ENCODE measurements around the gene NR2C1.
"Not testable (repeated sequence)": the region's sequence is repeated elsewhere in the genome, so short reads cannot be mapped to it uniquely, and the experiment has no call there.

Gene NR2C1

DNA sequence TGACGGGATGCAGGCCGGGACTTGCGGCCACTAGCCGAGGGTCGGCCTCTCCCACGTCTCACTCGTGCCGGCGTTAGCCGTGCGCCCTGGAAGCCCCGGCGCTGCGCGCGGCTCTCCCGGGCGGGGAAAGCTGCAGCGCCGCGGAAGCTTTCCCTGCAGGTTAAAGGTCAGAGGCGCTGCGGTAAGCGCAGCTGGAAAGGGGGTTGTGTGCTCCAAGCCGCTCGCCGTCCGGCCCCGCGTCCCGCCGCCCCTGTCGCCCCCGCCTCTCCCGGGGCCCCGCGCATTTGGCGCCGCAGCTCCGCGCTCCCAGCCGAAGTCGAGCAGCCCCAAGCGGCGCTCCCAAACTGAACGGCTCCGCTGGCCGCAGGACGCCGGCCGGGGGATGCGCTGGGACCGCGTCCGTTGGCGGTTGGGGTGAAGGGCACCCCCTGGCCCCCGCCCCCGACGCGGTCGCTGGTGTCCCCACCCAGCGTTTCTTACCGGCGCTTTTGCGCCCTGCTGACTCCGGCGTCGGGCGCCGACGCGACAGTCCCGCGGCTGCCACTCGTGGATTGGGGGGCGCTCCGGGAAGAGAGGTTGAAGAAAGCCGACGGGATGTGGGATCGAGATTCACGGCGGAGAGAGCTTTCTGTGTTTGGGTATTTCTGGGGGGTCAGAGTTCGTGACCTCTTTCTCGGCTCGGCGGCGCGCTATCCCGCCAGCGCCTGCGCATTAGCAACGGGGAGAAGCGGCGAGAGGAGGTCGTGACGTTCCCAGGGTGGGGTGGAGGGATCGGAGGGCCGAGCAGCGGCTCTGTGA, at the start of gene NR2C1:
Gene NR2C1 (minus strand): TSS at position 719 of the 798 bp plus-strand sequence. CDS start 6,234 bp downstream, outside the sequence.
- FAIRE-seq, result no peak

DNA sequence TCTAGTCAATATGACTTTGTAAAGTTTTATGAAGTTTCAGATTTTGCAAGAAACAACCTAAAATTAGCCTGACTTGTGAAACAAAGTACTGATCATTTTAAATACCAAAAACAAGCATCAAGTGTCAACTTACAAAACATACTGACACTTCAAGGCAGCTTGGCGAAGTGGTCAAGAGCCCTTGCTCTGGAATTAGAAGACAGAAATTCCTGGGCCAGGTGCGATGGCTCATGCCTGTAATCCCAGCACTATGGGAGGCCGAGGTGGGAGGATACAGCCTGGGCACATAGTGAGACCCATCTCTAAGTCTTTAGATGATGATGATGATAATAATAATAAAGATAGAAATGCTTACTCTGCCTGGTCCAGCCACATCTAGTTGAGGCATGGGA, 45.4 kb upstream of the NR2C1 start:
- no peak for FAIRE-seq

More for the DNA sequence above, at the start of gene NR2C1:
- DNase-seq (ENCODE audit: low spot score), result peak; percentile 96

DNA sequence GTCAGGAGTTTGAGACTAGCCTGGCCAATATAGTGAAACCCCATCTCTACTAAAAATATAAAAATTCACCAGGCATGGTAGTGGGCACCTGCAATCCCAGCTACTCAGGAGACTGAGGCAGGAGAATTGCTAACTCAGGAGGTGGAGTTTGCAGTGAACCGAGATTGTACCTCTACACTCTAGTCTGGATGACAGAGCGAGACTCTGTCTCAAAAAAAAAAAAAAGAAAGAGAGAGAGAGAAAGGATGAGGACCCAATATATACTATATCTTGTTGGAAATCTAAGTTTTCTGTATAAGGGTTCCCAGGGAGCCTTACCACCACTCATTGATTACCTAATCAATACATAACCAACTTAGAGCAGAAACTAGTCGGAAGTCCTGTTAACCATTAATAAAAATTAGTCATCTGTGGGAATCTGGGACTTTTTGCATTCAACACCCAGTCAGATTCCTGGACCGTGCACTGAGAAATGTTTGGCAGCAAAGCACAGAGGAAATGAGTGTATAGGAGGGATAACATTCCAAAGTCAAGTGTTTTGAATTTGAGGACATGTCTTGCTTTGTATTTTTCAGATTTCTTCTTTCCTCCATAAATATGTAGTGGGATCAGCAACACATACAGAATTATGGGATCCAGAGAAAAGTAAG, 44.8 kb upstream of the NR2C1 start:
- FAIRE-seq (no peak), DNase-seq (ENCODE audit: low spot score) (peak; percentile 26)

More for the DNA sequence above, 45.4 kb upstream of the NR2C1 start:
- DNase-seq (ENCODE audit: low spot score), result no peak

DNA sequence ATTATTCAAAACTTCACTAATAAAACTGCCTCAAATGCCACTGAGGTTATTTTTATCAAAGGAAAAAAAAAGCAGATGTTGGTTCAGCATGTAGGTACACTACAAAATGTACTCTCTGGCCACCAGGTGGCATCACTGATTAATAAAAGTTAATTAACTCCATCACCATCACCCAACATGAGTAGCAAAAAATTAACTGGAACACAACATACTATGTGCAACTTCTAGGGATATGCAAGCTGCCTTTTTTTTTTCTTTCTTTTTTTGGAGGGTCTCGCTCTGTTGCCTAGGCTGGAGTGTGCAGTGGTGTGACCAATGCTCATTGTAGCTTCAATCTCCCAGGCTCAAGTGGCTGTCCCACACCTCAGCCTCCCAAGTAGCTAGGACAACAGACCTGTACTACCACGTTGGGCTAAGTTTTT, 43.8 kb upstream of the NR2C1 start:
- FAIRE-seq (no peak), DNase-seq (ENCODE audit: low spot score) (peak; percentile 25)

DNA sequence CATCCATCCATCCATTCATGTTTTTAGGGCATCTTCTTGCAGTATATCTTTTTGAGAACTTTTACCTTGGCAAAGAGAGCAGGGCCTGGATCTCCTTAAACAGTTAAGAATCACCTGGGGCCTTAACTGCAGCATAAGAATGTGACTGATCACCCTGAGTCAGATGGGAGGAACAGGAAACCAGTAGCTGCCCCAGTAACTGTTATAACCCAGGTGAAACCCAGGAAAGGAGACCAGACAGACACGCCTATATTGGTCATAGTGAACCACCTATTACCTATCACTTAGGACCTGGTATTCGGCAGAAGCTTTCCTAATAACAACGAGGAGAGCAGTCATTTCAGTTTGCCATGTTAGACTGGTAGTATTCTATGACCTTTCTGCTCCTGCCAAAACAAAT, 43.4 kb upstream of the NR2C1 start:
- DNase-seq (ENCODE audit: low spot score), result peak; percentile 18
- no peak for FAIRE-seq

DNA sequence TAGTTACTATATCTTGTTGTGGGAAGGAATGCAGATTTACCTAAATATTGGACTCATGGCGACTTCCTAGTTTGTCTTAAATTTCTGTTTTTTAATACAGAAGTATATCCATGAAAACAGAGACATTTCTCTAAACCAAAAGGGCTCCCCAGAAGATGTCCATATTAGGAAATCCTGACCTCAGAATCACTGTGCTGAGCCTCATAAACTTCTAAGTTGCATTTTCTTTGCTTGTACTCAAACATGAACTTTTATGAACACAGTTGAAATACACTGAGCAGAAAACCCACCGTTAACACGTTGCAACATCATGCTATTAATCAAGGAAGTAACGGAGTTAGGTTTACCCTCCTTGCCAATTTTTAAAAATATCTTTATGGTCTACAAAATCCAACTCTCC, 42.9 kb upstream of the NR2C1 start:
- FAIRE-seq, result no peak
- DNase-seq (ENCODE audit: low spot score), result no peak

DNA sequence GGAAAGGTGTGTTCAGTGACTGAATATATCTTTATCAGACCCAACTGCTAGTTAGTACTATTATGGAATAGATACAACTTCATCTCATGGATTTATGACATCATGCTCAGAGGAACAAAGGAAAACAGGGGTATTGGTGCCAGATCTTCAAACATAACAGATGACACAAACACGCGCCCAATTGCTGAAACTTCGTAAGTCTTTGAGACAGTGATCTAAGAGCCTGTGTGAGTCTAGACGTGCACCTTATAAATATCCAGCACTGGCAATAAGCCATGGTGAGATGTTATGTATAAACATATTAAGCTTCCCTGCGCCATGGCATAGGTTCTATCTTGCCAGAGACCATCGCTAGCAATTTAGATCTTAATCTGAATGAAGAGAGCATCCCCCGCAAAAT, 42.2 kb upstream of the NR2C1 start:
- DNase-seq (ENCODE audit: low spot score), result no peak
- no peak for FAIRE-seq

DNA sequence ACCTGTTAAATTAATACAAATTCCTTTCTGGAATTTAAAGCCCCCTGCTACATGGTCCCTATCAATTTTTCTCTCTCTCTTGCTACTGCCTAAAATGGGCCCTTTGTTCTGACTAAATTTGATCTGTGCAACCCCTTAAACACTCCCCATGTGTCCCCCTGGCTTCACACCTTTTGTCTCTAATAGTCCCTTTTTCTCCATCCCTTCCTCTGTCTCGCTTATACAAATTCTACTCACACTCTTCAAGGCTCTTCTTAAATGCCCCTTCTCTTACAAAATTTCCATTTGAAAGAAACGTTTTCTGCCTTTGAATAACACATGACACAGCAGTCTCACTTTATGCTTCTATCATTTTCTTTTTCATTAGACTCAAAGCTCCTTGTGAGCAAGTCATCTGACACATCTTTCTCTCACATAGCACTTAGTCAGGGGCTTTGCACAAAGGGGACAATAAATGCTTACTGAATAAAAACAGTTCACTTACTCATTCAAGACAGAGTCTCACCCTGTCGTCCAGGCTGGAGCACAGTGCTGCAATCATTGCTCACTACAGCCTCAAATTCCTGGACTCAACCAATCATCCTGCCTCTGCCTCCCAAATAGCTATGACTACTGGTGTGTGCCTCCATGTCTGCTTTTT, 41.5 kb upstream of the NR2C1 start:
- no peak for FAIRE-seq
- DNase-seq (ENCODE audit: low spot score), result no peak

DNA sequence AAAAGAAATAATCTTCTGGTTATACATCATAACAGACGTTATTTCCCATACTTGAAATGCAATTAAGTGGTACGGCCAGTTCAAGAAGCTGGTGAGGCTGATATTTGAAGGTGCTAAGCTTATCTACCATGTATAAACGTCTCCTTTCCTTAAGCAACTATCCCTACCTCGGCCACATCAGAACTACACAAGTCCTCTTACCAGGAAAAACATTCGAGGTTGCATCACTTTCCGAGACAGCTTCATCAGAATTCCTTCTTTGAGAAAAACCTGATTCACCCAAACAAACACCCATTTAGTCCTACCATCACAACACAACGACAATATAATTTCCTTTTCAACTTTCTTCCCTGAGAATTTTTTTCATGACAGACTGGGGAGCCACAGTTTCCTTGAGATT, 33.9 kb upstream of the NR2C1 start:
- no peak for DNase-seq (ENCODE audit: low spot score)
- FAIRE-seq, result no peak

DNA sequence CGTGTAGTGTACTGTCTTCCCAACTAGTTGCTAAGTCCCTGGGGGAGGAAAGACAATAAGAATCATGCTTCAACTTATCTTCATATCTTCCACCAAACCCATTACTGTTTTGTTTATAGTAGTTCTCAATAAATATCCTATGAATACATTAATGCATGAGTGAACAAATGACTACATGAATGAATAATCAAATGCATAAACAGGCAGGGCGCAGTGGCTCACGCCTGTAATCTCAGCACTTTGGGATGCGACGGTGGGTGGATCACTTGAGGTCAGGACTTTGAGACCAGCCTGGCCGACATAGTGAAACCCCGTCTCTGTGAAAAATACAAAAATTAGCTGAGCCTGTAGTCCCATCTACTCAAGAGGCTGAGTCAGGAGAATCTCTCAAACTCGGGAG, 32.1 kb upstream of the NR2C1 start:
- DNase-seq (ENCODE audit: low spot score) (no peak), FAIRE-seq (no peak)

DNA sequence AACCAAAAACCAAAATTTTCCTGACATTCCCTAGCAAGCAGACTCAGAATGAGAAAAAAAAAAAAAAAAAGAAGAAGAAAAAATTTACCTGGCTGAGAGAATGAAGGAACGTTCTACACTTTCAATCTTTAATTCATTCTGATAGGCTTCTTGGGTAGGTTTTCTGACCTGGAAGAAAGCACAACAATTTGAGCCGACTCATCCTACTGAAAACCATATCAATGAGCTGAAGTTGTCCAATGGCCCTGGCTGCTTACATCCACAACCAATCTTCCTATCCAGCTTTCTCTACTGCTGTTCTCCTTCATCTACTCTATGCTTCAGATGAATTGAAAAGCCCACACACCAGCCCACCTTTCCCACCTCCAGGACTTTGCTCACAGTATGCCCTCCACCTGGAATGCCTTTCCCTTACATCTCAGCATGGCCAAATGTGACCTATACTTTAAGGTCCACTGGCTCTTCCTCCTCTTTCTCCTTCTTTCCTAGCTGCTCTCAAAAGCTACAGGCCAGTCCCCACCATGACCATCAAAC, 31.6 kb upstream of the NR2C1 start:
- no peak for FAIRE-seq

DNA sequence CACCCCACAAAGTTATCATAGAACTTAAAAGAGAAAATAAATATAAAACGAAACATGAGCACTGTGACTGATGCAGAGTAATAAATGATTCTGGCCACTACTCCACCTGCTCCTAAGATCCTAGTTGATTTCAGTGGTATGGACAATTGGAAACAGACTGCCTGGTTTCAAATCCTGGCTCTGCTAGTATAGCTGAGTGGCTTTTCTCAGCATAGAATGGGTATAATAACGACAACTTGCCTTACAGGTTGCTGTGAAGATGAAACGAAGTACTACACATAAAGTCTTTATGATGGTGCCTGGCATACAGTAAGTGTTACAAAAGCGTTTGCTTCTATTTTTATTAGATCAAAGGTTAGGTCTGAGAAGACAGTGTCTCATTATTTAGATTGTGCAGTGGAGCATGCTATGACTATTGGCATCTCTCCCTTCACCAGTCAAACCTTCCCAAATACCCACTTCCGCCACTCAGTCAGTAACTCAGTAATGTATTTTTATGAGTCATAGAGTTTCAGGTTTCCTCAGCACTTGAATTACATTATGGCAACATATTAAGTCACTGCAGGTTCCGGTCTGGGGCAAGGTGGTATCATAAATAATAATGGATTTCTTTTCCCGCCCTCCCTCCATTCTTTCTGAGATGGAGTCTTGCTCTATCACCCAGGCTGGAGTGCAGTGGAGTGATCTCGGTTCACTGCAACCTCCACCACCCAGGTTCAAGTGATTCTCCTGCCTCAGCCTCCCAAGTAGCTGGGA, 29.7 kb upstream of the NR2C1 start:
- DNase-seq (ENCODE audit: low spot score), result peak; percentile 69
- FAIRE-seq, result no peak

More for the DNA sequence above, 31.6 kb upstream of the NR2C1 start:
- no peak for DNase-seq (ENCODE audit: low spot score)

DNA sequence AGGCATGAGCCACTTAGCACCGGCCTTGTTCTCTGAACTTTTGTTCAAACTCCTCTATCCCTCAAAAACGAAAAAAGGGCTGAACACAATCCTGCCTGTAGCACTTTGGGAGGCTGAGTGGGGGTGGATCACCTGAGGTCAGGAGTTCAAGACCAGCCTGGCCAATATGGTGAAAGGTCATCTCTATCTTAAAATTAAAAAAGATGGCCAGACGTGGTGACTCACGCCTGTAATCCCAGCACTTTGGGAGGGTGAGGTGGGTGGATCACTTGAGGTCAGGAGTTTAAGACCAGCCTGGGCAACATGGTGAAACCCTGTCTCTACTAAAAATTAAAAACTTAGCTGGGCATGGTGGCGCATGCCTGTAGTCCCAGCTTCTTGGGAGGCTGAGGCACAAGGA, 28.5 kb upstream of the NR2C1 start:
- not testable (repeated sequence) for FAIRE-seq; DNase-seq (ENCODE audit: low spot score)

DNA sequence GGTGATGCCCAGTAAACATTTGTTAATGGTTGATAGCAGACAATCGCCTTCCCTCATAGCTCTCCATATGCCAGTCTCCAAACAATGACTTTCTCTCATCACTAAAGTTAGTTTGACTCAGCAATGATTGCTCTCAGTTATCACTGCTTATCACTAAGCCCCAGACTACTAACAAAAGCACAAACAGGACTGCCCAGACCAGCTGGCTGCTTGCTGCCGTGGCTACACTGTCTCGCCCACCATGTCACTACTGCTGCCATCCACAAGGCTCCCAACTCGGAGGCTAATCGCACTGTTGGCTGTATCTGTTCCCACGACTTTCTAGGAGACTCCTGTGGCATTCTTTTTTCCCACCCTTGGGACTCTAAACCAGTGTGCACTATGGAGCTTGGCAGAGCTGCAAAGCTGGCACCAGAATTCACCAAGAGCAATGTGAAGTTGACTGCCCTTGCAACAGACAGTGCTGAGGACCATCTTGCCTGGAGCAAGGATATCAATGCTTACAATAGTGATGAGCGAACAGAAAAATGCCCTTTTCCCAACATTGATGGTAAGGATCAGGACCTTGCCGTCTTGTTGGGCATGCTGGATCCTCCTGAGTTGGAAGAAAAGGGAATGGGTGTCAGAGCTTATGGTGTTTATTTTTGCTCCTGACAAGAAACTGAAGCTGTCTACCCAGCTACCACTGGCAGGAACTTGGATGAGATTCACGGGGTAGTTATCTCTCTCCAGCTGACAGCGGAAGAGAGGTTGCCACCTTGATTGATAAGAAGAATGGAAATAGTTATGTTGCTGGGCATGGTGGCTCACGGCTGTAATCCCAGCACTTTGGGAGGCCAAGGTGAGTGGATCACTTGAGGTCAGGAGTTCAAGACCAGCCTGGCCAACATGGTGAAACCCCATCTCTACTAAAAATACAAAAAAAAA, 27.1 kb upstream of the NR2C1 start:
- no peak for FAIRE-seq
- DNase-seq (ENCODE audit: low spot score), result no peak

DNA sequence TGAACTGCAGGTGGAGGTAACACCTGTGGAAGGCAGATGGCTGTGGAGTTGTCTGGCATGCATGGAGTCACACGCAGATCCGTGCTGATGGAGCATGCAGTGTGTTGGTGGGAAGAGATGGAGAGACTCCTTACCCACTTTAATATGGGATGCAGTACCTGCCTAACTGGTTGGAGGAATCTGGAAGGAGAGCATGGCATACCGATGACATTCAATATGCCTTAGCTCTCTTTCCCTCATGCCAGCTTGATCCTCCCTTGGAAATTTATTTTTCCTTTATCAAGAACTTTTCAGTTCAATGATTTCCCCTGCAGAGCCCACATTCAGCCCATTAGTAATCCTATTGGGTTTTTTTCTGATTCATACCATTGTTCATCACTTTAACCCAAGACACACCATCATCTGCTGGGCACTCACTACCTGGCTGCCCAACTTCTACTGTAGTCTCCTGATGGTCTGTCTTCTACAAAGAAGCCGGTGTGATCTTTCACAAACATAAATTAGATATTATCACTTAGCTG, 25.9 kb upstream of the NR2C1 start:
- DNase-seq (ENCODE audit: low spot score), result no peak
- FAIRE-seq, result no peak

DNA sequence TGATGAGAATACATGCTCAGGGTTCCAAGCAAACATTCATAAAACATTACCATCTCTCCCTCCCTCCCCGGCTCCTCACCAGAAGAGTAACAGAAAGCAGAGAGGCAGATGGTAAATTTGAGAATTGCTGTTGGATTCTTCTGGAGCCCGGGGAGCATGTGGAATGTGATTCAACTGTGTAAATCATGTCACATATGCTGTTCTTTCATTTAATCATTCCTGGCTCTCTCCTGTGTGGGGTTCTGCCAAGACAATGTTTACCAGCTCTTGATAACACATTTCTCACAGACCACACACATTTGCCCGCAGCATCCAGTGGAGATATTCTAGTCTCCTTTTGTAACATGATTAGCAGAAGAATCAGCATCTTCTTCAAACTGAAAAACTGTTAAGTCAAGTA, 23.4 kb upstream of the NR2C1 start:
- FAIRE-seq, result no peak

DNA sequence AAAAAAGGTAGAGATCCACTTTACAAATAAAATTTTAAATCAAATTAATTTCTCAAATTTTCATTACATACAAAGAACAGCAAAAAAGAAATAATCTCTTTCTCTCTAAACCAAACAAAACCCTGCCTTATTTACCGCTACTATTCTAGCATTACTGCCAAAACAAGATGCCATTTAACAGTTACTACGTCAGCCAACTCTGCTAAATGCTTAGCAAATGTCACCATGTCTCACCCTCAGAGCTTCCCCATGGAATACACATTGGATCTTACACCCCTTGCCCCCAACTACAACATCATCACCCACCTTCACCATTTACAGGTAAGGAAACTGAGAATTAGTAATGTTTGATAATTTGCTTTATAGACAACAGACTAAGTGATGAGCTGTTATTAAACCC, 23.0 kb upstream of the NR2C1 start:
- FAIRE-seq (no peak), DNase-seq (ENCODE audit: low spot score) (no peak)

More for the DNA sequence above, 23.4 kb upstream of the NR2C1 start:
- peak; percentile 17 for DNase-seq (ENCODE audit: low spot score)

DNA sequence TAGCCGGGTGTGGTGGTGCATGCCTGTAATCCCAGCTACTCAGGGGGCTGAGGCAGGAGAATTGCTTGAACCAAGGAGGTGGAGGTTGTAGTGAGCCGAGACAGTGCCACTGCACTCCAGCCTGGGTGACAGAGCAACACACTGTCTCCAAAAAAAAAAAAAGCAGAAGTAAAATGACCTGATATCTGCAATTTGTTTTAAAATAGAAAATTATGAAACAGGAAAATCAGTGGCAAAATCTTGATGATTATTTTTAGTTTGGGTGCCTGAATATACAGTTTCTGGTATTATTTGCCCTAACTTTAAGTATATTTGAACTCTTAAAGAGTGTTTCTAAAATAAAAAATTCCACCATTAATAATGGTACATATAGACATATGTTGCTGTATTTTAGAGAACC, 22.4 kb upstream of the NR2C1 start:
- not testable (repeated sequence) for DNase-seq (ENCODE audit: low spot score); FAIRE-seq

DNA sequence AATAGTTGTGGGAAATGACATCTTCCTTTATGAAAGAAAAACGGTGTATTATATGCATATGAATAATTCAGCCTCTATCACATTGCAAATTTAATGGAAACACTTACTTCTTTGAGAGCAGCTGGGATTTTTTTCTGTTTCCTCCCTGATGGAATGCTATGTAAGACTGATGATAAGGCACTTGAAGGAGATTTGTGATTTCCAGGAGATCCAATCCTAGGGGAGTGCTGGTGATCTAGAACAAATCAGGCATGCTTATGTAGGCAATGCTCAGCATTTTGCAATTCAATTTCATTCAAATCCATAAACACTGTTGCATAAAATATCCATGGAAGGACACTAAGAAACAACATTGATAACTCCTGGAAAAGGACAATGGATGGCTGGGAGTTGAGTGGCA, 16.0 kb upstream of the NR2C1 start:
- no peak for FAIRE-seq

DNA sequence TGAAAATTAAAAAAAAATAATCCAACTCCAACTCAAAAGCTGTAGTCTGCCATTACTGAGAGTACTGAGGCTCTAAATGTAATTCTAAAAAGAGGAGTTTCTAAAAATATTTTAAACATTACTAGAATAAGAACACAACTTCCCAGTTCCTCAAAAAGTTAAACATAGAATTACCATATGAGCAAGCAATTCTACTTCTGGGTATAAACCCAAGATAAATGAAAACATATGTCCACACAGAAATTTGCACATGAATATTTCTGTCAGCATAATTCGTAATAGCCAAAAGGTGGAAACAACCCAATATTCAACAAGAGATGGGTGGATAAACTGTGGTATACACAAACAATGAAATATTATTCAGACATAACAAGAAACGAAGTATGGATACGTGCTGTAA, 15.0 kb upstream of the NR2C1 start:
- DNase-seq (ENCODE audit: low spot score) (no peak), FAIRE-seq (no peak)

More for the DNA sequence above, 16.0 kb upstream of the NR2C1 start:
- DNase-seq (ENCODE audit: low spot score), result no peak
